NCI-H524 (cell line): Measurements from ENCODE around the gene CLBA1.
A peak's percentile ranks its signal among the peaks of the same experiment; 100 is the strongest.
"Not testable (repeated sequence)": the region's sequence is repeated elsewhere in the genome, so short reads cannot be mapped to it uniquely, and the experiment has no call there.

Experiments used
- DNase-seq, 2 experiments: peaks; one replicate each; lab custom pipeline; 2025; lab: John Stamatoyannopoulos, UW

Gene CLBA1

GRCh38 chr14:104947881-104948735 lies 37.5 kb upstream of the CLBA1 start:
- DNase-seq = not testable (repeated sequence)

- DNase-seq = no peak
These were observed 36.9 kb upstream of the CLBA1 start for GRCh38 chr14:104948736-104949031.

- not testable (repeated sequence) for DNase-seq
These were observed 36.1 kb upstream of the CLBA1 start for GRCh38 chr14:104949406-104949955.

- DNase-seq = no peak
These were observed 35.6 kb upstream of the CLBA1 start for GRCh38 chr14:104950021-104950420.

- DNase-seq = not testable (repeated sequence)
These were observed 34.9 kb upstream of the CLBA1 start for GRCh38 chr14:104950701-104951100.

- not testable (repeated sequence) for DNase-seq
These were observed 33.5 kb upstream of the CLBA1 start for GRCh38 chr14:104951863-104952657.

GRCh38 chr14:104953097-104953496 lies 32.5 kb upstream of the CLBA1 start:
- no peak for DNase-seq

- DNase-seq = no peak
These were observed 31.5 kb upstream of the CLBA1 start for GRCh38 chr14:104953896-104954656.

GRCh38 chr14:104954746-104955395 lies 30.7 kb upstream of the CLBA1 start:
- no peak for DNase-seq

- no peak for DNase-seq
These were observed 30.2 kb upstream of the CLBA1 start for GRCh38 chr14:104955396-104955770.

- no peak for DNase-seq
These were observed 29.2 kb upstream of the CLBA1 start for GRCh38 chr14:104956290-104956890.

- DNase-seq = no peak
These were observed 28.2 kb upstream of the CLBA1 start for GRCh38 chr14:104957146-104958113.

- no peak for DNase-seq
These were observed 21.0 kb upstream of the CLBA1 start for GRCh38 chr14:104964546-104964945.

- no peak for DNase-seq
These were observed 19.9 kb upstream of the CLBA1 start for GRCh38 chr14:104965561-104966231.

GRCh38 chr14:104966261-104966865 lies 19.2 kb upstream of the CLBA1 start:
- no peak for DNase-seq

GRCh38 chr14:104966981-104967385 lies 18.6 kb upstream of the CLBA1 start:
- no peak for DNase-seq

- DNase-seq = peak in 1 of 2 experiments; percentile 38
These were observed 18.0 kb upstream of the CLBA1 start for GRCh38 chr14:104967386-104968152.

- peak in 1 of 2 experiments; percentile 66 for DNase-seq
These were observed 17.4 kb upstream of the CLBA1 start for GRCh38 chr14:104968153-104968527.
